WI38 (cell line): Measurements from ENCODE around the gene TBRG4.
A peak's percentile ranks its signal among the peaks of the same experiment; 100 is the strongest.

Experiments
- H3K4me3 ChIP-seq: 2 replicates; pipeline ENCODE4 v1.5.1; 2011; ENCODE audit warnings: low read depth, mild to moderate bottlenecking, control low read depth, low read length
- TF ChIP-seq, protein P1 (sequence below): IDR thresholded peaks from 2 replicates; pipeline ENCODE4 v1.5.1; 2012; ENCODE audit warnings: low read depth, mild to moderate bottlenecking, control low read depth, low read length

Gene TBRG4

DNA sequence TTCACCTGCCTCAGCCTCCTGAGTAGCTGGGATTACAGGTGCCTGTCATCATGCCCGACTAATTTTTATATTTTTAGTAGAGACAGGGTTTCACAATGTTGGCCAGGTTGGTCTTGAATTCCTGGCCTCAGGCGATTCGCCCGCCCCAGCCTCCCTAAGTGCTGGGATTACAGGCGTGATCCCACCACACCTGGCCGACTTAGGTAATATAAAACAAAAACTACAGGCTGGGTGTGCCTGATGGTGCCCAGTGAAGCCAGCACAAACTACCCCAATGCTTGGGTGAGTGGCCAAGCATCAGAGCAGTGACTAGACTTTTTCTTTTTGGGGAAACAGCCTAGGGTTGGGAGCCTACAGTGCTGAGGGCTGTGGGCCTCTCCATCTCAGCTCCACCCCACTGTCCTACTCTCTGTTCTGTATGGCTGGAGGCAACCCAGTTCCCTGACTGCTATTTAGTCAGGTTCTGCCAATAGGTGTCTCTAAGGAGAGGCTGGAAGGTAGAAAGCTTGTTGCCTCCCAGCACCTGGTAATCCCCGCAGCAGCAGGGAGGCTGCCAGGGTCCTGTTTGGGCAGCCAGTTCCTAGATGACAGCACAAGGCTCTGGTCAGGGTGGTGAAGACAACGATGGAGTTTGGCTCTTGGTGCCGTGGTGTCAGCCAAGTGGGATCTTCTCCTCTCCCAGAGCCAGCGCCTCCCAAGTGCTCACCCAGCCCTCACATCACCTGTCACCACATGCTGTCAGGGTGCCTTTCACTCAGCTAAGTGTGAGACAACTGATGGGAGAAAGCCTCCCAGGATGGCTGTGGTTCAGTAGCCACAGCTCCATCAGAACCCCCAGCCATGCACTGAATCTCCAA is 12.3 kb downstream of the TBRG4 start:
- no peak overlapping the region for H3K4me3 ChIP-seq
- TF ChIP-seq, protein P1, sequence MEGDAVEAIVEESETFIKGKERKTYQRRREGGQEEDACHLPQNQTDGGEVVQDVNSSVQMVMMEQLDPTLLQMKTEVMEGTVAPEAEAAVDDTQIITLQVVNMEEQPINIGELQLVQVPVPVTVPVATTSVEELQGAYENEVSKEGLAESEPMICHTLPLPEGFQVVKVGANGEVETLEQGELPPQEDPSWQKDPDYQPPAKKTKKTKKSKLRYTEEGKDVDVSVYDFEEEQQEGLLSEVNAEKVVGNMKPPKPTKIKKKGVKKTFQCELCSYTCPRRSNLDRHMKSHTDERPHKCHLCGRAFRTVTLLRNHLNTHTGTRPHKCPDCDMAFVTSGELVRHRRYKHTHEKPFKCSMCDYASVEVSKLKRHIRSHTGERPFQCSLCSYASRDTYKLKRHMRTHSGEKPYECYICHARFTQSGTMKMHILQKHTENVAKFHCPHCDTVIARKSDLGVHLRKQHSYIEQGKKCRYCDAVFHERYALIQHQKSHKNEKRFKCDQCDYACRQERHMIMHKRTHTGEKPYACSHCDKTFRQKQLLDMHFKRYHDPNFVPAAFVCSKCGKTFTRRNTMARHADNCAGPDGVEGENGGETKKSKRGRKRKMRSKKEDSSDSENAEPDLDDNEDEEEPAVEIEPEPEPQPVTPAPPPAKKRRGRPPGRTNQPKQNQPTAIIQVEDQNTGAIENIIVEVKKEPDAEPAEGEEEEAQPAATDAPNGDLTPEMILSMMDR = no peak

DNA sequence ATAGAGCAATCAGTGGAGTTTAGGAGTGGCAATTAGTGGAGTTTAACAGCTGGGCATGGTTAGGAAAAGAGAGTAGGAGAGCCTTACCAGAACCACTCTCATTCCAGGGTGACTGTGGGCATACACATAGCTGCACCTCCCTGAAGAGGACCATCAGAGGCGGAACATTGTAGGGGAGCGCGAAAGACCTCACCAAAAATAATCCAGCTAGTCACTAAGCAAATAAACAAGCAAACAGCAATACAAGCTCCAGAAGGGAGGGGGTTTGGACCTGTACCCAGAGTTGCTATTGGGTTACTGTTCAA is 18.6 kb downstream of the TBRG4 start:
- H3K4me3 ChIP-seq = no peak overlapping the region
- TF ChIP-seq, protein P1 = no peak

DNA sequence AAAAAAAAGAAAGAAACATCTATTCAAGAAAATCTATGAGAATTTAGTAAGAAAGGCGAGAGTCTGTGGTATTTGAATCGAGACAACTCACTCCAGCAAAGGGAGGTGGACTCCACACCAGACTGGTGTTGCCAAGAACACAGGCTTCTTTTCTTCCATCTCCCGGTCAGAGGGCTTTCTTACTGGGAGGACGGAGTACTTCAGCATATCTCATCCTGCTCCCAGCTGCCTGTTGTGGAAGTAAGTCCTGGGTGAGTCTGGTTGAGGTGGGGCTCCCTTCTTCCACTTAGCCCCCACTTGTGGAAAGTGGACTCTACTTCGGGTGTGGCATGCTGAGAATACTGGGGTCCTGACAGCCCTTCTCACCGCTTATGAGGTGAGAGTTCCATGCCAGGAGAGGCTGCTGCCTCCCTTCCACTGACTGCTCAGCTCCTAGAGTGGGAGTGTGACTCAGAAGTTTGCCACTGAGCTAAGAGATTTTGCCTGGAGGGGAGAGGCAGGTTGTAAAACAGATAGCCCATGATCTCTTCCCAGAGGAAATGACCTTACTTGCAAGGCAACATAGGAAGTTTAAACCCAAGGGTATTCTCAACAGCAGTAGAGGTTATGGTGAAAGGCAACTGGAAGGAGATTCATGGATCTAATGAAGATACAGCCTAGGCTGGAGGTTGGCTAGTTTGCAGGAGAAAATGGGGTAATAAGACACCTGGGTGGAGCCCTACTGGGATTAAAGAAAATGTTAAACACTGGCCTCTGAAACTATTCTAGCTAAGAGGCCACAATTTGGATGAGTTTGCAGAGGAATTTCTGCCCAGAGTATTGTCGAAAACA is 19.2 kb downstream of the TBRG4 start:
- TF ChIP-seq, protein P1 = no peak
- H3K4me3 ChIP-seq = no peak overlapping the region

DNA sequence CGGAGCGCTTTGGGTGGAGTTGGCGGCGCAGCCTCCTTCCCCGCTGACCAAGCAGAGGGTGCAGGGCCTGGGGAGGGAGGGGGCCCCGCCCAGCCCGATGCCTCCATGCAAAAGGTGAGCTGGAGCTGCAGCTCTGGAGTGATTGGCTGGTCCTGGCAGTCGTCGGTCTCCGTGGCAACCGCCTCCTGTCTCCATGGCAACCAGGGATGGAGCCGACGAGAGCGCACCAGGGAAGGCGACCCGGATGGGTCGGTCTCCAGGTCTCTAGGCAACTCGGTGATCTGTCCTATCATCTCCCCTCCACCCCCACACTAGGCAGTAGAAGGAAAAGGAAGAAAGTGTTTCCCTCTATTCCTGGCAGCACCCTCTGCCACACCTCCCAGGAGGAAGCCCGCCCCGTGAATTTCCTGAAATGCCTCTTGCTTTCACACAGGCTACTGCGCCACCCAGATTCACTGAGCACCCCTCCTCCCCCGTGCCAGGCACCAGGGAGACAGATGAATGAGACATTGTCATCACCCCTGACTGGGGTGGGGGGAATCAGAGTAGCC is 22.1 kb downstream of the TBRG4 start:
- TF ChIP-seq, protein P1 = no peak
- peak overlapping the region; percentile 66 for H3K4me3 ChIP-seq

DNA sequence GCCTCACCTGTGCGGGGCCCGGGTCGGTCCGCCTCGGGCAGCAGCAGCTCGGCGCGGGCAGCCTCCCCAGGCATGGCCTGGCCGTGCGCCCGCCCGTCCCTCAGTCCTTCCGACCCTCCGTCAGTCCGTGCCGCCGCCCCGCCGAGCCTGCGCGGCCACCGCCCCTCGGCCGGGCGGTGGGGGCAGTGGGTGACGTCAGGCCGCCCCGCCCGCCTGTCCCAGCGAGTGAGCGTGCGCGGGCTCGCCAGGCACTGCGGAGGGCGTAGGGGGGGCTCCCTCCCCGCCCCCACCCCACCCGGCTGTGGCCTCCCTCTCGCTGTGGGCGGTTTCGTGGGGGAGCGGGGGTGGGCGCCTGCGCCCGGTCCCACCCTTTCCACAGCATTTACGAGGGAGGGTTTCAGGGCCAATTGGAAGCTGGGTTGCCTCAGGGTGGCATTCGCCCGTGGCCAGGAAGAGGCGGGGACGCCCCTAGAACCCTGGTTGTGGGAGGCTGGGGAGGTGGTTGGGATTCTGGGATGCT is 22.6 kb downstream of the TBRG4 start, which contains the start of gene NACAD:
TSS of gene NACAD (minus strand) at position 149 of the 520 bp plus-strand sequence. CDS start at position 74, 75 bp downstream.
- peak within 1 kb of the TSS; percentile 66 for H3K4me3 ChIP-seq
- TF ChIP-seq, protein P1 = no peak

DNA sequence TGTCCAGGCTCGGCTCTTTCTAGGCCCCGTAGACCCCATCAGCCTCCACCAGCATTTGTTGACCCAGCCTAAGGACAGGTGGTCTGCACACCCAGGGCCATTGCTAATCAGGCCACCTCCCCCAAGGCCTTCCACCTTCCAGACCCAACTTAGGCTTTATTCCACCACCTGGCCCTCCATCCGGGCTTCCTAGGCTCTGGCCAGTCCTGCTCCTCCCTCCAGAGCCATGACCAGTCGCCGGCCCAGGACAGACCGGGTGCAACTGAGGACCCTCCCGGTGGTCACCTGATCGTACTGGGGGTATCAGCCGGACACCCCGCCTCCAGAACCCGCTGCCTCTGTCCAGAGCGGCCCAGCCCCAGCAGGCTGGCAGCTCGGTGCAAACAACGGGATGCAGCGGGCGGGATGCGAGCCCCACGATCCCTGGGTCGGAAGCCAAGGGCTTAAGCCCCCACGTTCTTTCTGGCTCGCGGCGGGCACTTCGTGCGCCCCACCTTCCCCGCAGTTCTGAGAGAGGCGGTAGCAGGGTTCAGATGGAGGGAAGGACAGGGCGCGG is 23.3 kb downstream of the TBRG4 start:
- H3K4me3 ChIP-seq = peak overlapping the region; percentile 66
- TF ChIP-seq, protein P1 = no peak
